Measurements from ENCODE around the gene ARL2. TPM values are rescaled to one million over a fixed set of nuclear protein-coding genes. Genes with fewer than 3 reads are reported as not detected.
"Not testable (repeated sequence)": the region's sequence is repeated elsewhere in the genome, so short reads cannot be mapped to it uniquely, and the experiment has no call there.

ARL2 gene
- total RNA-seq, 1 donor from 2014 or later = 65.8 TPM

DNA sequence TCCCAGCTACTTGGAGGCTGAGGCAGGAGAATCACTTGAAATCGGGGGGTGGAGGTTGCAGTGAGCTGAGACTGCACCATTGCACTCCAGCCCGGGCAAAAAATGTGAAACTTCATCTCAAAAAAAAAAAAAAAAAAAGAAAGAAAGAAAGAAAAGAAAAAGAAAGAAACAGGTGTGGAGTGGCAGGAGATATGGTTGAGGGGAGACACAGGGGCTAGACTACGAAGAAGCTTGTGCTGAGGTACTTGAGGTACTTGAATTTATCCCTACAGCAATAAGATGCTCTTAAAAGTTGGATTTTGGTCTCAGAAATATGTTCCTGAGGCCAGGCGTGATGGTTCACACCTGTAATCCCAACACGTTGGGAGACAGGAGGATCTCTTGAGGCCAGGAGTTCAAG is 39.8 kb upstream of the ARL2 start:
- no peak for DNase-seq (ENCODE audit: extremely low spot score, unreplicated experiment)
- H3K4me1 Mint-ChIP-seq (ENCODE audit: unreplicated experiment) = no peaks in the 10 kb centered on the region
- no peaks in the 10 kb centered on the region for H3K9me3 Mint-ChIP-seq
- no peak overlapping the region for H3K27ac Mint-ChIP-seq
- TF ChIP-seq, protein P1, sequence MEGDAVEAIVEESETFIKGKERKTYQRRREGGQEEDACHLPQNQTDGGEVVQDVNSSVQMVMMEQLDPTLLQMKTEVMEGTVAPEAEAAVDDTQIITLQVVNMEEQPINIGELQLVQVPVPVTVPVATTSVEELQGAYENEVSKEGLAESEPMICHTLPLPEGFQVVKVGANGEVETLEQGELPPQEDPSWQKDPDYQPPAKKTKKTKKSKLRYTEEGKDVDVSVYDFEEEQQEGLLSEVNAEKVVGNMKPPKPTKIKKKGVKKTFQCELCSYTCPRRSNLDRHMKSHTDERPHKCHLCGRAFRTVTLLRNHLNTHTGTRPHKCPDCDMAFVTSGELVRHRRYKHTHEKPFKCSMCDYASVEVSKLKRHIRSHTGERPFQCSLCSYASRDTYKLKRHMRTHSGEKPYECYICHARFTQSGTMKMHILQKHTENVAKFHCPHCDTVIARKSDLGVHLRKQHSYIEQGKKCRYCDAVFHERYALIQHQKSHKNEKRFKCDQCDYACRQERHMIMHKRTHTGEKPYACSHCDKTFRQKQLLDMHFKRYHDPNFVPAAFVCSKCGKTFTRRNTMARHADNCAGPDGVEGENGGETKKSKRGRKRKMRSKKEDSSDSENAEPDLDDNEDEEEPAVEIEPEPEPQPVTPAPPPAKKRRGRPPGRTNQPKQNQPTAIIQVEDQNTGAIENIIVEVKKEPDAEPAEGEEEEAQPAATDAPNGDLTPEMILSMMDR (conservative IDR thresholded peaks at IDR 0.05) = no peak
- peaks cover 10% of the 10 kb centered on the region for H3K27me3 Mint-ChIP-seq
- no peak overlapping the region for H3K4me3 Mint-ChIP-seq
- no peaks in the 10 kb centered on the region for H3K36me3 Mint-ChIP-seq

DNA sequence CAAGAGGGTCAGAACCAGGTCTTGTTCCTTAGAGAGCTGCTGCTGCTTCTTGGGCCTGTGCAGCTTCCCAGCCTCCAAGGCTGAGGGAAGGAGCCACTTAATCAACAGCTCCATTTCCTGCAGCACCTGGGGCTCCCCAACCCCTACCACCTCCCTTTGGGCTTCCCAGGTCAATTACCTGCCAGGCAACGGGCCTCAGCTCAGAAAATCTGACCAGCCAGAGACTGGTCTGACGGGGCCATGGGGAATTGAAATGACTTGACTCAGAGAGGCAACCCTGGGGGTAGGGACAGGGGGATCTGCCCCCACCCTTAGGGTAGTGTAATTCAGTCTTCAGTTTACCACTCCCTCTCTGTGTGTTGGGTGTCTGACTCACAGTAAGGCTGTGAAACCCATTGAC is 37.3 kb upstream of the ARL2 start:
- no peaks in the 10 kb centered on the region for H3K4me1 Mint-ChIP-seq (ENCODE audit: unreplicated experiment)
- H3K4me3 Mint-ChIP-seq = no peak overlapping the region
- peaks cover 11% of the 10 kb centered on the region for H3K27me3 Mint-ChIP-seq
- no peaks in the 10 kb centered on the region for H3K9me3 Mint-ChIP-seq
- H3K36me3 Mint-ChIP-seq = no peaks in the 10 kb centered on the region
- no peak overlapping the region for H3K27ac Mint-ChIP-seq
- TF ChIP-seq, protein P1 (conservative IDR thresholded peaks at IDR 0.05) = no peak
- no peak for DNase-seq (ENCODE audit: extremely low spot score, unreplicated experiment)

DNA sequence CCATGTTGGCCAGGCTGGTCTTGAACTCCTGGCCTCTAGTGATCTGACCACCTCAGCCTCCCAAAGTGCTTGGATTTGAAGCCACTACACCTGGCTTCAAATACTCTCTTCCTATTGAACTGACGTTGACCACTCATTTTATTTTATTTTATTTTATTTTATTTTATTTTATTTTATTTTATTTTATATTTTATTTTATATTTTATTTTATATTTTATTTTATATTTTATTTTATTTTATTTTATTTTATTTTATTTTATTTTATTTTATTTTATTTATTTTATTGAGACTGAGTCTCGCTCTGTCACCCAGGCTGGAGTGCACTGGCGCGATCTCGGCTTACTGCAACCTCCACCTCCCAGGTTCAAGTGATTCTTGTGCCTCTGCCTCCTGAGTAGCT is 30.6 kb upstream of the ARL2 start:
- not testable (repeated sequence) for H3K36me3 Mint-ChIP-seq; H3K4me1 Mint-ChIP-seq (ENCODE audit: unreplicated experiment); DNase-seq (ENCODE audit: extremely low spot score, unreplicated experiment); H3K9me3 Mint-ChIP-seq; H3K4me3 Mint-ChIP-seq; H3K27ac Mint-ChIP-seq
- peaks cover 19% of the 10 kb centered on the region for H3K27me3 Mint-ChIP-seq

DNA sequence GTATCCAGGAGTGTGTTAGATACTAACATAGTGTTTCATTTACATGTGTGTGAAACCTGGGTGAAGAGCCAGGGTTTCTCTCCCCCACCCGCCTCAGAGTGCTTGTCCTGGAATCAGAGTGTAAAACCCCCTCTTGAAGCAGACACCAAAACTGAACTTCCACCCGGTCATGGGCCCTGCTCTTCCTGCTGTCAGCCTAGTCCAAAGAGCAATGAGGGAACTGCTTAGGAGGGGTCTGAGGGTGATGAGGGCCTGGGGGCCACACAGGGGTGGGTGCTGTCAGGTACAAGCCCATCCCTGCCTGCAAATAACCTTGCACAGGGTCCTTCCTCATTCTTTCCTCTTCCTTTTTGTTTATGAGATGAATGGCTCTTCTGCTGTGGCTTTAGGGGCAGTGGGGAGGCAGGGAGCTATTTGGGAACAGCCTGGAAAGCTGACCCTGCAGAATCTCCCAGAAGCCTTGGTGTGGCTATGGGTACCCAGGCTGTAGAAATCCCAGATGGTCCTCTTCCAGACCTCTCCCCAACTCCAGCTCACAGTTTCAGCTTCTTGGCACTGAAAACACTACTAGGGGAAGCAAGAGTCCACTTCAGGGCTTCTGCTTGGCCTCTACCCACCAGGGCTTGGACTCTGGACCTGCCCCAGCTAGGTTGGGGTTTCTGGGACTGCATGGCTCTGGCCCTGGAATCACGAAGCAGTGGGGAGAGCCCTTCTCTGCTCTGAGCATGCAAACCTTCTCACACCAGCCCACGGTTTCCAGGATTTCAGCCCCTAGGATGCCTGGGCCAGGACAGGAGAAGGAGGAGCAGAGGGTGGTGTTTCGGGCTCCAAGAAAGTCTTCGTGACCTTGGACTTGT is 25.7 kb upstream of the ARL2 start:
- H3K9me3 Mint-ChIP-seq = no peaks in the 10 kb centered on the region
- H3K4me3 Mint-ChIP-seq = no peak overlapping the region
- no peaks in the 10 kb centered on the region for H3K36me3 Mint-ChIP-seq
- H3K4me1 Mint-ChIP-seq (ENCODE audit: unreplicated experiment) = peaks cover 24% of the 10 kb centered on the region
- DNase-seq (ENCODE audit: extremely low spot score, unreplicated experiment) = no peak
- H3K27me3 Mint-ChIP-seq = peaks cover 3% of the 10 kb centered on the region
- H3K27ac Mint-ChIP-seq = no peak overlapping the region
- TF ChIP-seq, protein P1 (conservative IDR thresholded peaks at IDR 0.05) = no peak

DNA sequence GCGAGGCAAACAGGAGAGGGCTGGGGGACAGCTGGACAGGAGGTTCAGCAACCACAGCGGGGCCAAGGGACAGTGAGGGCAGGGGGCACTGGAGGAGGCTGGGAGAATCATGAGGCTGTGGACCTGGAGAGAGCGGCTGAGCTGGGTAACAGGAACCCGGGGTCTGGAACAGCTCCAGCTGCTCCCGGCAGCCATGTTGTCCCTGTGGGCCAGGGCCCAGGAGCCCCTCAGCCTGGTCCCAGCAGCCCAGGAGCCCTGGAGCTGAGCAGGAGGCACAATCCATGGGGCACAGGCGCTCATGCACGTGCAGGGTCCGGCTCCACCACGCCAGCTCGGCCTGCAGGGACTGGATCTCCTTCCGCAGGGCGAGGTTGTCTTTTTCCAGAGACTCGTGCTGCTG is 24.5 kb upstream of the ARL2 start:
- Mint-ChIP-seq H3K36me3 (no peaks in the 10 kb centered on the region), H3K4me3 (no peak overlapping the region), H3K4me1 (ENCODE audit: unreplicated experiment) (peaks cover 24% of the 10 kb centered on the region), H3K9me3 (no peaks in the 10 kb centered on the region), H3K27me3 (peaks cover 3% of the 10 kb centered on the region), H3K27ac (no peak overlapping the region)
- no peak for DNase-seq (ENCODE audit: extremely low spot score, unreplicated experiment)
- TF ChIP-seq, protein P1 (conservative IDR thresholded peaks at IDR 0.05) = no peak

DNA sequence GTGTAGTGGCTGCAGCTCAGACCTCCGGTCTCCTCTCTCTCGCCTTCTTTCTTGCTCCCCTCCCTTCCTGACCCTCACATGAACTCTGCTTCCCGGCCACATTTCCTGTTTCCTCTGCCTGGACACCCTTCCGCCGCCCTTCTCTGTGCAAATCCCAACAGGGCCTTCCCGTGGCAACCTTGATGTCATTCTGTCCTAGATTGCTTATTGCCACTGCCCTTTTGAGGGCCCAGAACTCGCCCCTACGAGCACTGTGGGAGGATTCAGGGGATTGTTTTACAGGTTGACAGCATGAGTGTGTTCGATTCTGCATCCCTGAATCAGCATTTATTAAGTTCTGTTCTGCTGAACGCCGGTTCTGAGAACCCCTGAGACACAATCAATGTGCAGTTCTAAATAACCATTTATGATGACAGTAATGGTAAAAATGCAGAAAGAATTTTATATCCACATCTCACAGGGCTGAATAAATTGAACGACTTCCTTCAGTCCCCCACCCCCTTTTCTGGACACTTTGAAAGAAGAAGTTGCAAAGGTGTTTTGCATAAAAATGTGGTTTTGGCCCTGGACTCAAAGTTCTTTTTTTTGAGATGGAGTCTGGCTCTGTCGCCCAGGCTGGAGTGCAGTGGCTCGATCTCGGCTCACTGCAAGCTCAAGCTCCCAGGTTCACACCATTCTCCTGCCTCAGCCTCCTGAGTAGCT is 23.6 kb upstream of the ARL2 start:
- peaks cover 24% of the 10 kb centered on the region for H3K4me1 Mint-ChIP-seq (ENCODE audit: unreplicated experiment)
- no peaks in the 10 kb centered on the region for H3K27me3 Mint-ChIP-seq
- DNase-seq (ENCODE audit: extremely low spot score, unreplicated experiment) = no peak
- TF ChIP-seq, protein P1 (conservative IDR thresholded peaks at IDR 0.05) = no peak
- H3K27ac Mint-ChIP-seq = no peak overlapping the region
- H3K36me3 Mint-ChIP-seq = no peaks in the 10 kb centered on the region
- H3K9me3 Mint-ChIP-seq = no peaks in the 10 kb centered on the region
- H3K4me3 Mint-ChIP-seq = peak overlapping the region; percentile 55

Measured in type B pancreatic cell (in vitro differentiated cells).